PC-3 (cell line): ENCODE results near the gene LATS1. TPM values are rescaled to one million over a fixed set of nuclear protein-coding genes. Genes with fewer than 3 reads are reported as not detected.

Experiments used
- ATAC-seq: fragments of 200-7000 bp; cut with Tn5 transposase; 2 replicates; pipeline ENCODE4 v1.9.1; 2020; ENCODE audit warnings: mild to moderate bottlenecking, moderate library complexity
- BruUV-seq: library from RNA; stranded (reverse); fragments of 400-500 nt; replicated peaks from 2 replicates; lab custom pipeline; 2021; lab: Mats Ljungman, UMichigan
- CTCF ChIA-PET: fragments of 300-600 bp; sonication (Branson Sonifier 250); formaldehyde crosslinking; loops from one replicate; lab custom pipeline; 2022; ENCODE audit warnings: antibody characterized with exemption; lab: Charles Lee
- POLR2A ChIA-PET: fragments of 300-600 bp; sonication (Branson Sonifier 250); formaldehyde crosslinking; loops from one replicate; lab custom pipeline; 2022; ENCODE audit warnings: antibody characterized with exemption; ENCODE audit not compliant: unreplicated experiment; lab: Charles Lee
- DNase-seq: peaks from one replicate; pipeline ENCODE4 v3.0.0-alpha.2; 2015
- H2AFZ ChIP-seq: fragments of 300-600 bp; sonication (generic); 2 replicates; pipeline ENCODE4 v1.6.0; 2016; ENCODE audit warnings: antibody characterized with exemption, low read length
- H3F3A ChIP-seq: fragments of 300-600 bp; sonication (generic); one replicate; pipeline ENCODE4 v1.6.0; 2017; ENCODE audit warnings: antibody characterized with exemption, low read length, control low read depth, mild to moderate bottlenecking; ENCODE audit not compliant: unreplicated experiment
- H3K27ac ChIP-seq: fragments of 300-600 bp; sonication (generic); 2 replicates; pipeline ENCODE4 v1.5.1; 2016; ENCODE audit warnings: mild to moderate bottlenecking, low read length
- H3K27me3 ChIP-seq: fragments of 300-600 bp; sonication (generic); 2 replicates; pipeline ENCODE4 v1.6.1; 2016; ENCODE audit warnings: low read length, mixed read lengths
- H3K36me3 ChIP-seq: fragments of 300-600 bp; sonication (generic); 2 replicates; pipeline ENCODE4 v1.6.1; 2016; ENCODE audit warnings: low read depth, mixed run types, low read length, mixed read lengths
- H3K4me1 ChIP-seq: fragments of 300-600 bp; sonication (generic); 2 replicates; pipeline ENCODE4 v1.5.1; 2016; ENCODE audit warnings: low read length; ENCODE audit not compliant: insufficient read depth
- H3K4me2 ChIP-seq: fragments of 300-600 bp; sonication (generic); 2 replicates; pipeline ENCODE4 v1.6.0; 2016; ENCODE audit warnings: low read length
- H3K4me3 ChIP-seq: fragments of 300-600 bp; sonication (generic); 2 replicates; pipeline ENCODE4 v1.5.1; 2016; ENCODE audit warnings: mild to moderate bottlenecking, low read length, mixed read lengths
- H3K79me2 ChIP-seq: fragments of 300-600 bp; sonication (generic); 2 replicates; pipeline ENCODE4 v1.6.1; 2017; ENCODE audit warnings: low read length, mixed read lengths
- H3K9ac ChIP-seq: fragments of 300-600 bp; sonication (generic); 2 replicates; pipeline ENCODE4 v1.6.0; 2016; ENCODE audit warnings: mild to moderate bottlenecking, low read length
- H3K9me2 ChIP-seq: fragments of 300-600 bp; sonication (generic); replicated peaks from 2 replicates; pipeline ENCODE4 v1.6.1; 2016; ENCODE audit warnings: mixed run types, low read length, mixed read lengths
- H3K9me3 ChIP-seq: fragments of 300-600 bp; sonication (generic); 2 replicates; pipeline ENCODE4 v1.6.1; 2016; ENCODE audit warnings: low read length, mixed read lengths
- H4K20me1 ChIP-seq: fragments of 300-600 bp; sonication (generic); 2 replicates; pipeline ENCODE4 v1.6.1; 2016; ENCODE audit warnings: low read length, mixed read lengths
- CTCF ChIP-seq: fragments of 300-600 bp; sonication (generic); conservative IDR thresholded peaks from 2 replicates; pipeline ENCODE4 v1.5.1; 2017; ENCODE audit warnings: antibody characterized with exemption, low read depth, mild to moderate bottlenecking, low read length
- EZH2 ChIP-seq: fragments of 300-600 bp; sonication (generic); IDR thresholded peaks from one replicate; pipeline ENCODE4 v1.6.1; 2017; ENCODE audit warnings: antibody characterized with exemption, mild to moderate bottlenecking, low read length; ENCODE audit not compliant: unreplicated experiment
- EZH2phosphoT487 ChIP-seq: fragments of 300-600 bp; sonication (generic); IDR thresholded peaks from 2 replicates; pipeline ENCODE4 v1.6.1; 2018; ENCODE audit warnings: mild to moderate bottlenecking, antibody characterized with exemption, low read length, borderline replicate concordance
- intact Hi-C: fragments of 100-400 bp; cut with micrococcal nuclease; formaldehyde crosslinking; loops from 2 replicates; pipeline ENCODE4 v1.9.0; 2023
- total RNA-seq: library from RNA; depleted of rRNA; stranded (reverse); fragments of >200 nt; gene quantifications from 2 replicates; pipeline ENCODE4 v1.2.3, GENCODE V29; 2014

The LATS1 gene
- total RNA-seq, 1 experiment from 2014 or later: 9.7 TPM

GRCh38 chr6:149723771-149724417, 6.0 kb upstream of the LATS1 start:
- ATAC-seq (peak; percentile 98), DNase-seq (peak; percentile 76)
- BruUV-seq: no TSS peak
- intact Hi-C loops: loop anchor here (5.0 to 10.0 kb wide), 3 partner anchors 101 to 291 kb away; no protein-coding TSS in a partner anchor
- Histone ChIP-seq H3K27ac (no peak overlapping the region), H2AFZ (no peak overlapping the region), H3K4me1 (no peaks in the 10 kb centered on the region), H3K4me2 (no peak overlapping the region), H4K20me1 (no peaks in the 10 kb centered on the region), H3K36me3 (peaks cover 9% of the 10 kb centered on the region; the same call in 1 of the 2 replicates), H3K4me3 (no peak overlapping the region), H3K9me2 (no peaks in the 10 kb centered on the region), H3K27me3 (no peaks in the 10 kb centered on the region), H3F3A (no peaks in the 10 kb centered on the region), H3K79me2 (no peaks in the 10 kb centered on the region; the same call in 1 of the 2 replicates), H3K9ac (no peak overlapping the region), H3K9me3 (no peaks in the 10 kb centered on the region)
- ChIA-PET CTCF (interaction anchor here (0.7 kb wide), 1 partner anchor 26 kb away, joined by 4 read pairs; the partner anchor contains the start of gene PCMT1), POLR2A (no interaction called here)
- TF ChIP-seq EZH2: no peak
- no peak for TF ChIP-seq EZH2phosphoT487
- TF ChIP-seq CTCF: peak; percentile 84

- no peak overlapping the region for H3K4me2 ChIP-seq
- no peaks in the 10 kb centered on the region for H3K9me2 ChIP-seq
- H3F3A ChIP-seq: no peaks in the 10 kb centered on the region
- no peaks in the 10 kb centered on the region for H3K4me1 ChIP-seq
- intact Hi-C loops: loop anchor here (5.0 to 10.0 kb wide), 3 partner anchors 102 to 292 kb away; no protein-coding TSS in a partner anchor
- H4K20me1 ChIP-seq: no peaks in the 10 kb centered on the region
- peaks cover 6% of the 10 kb centered on the region; the same call in 1 of the 2 replicates for H3K79me2 ChIP-seq
- DNase-seq: no peak
- ChIA-PET CTCF (interaction anchor here (0.7 kb wide), 1 partner anchor 27 kb away, joined by 4 read pairs; the partner anchor contains the start of gene PCMT1), POLR2A (no interaction called here)
- no TSS peak for BruUV-seq
- H3K27me3 ChIP-seq: no peaks in the 10 kb centered on the region
- H2AFZ ChIP-seq: no peak overlapping the region
- H3K9me3 ChIP-seq: no peaks in the 10 kb centered on the region
- no peak for TF ChIP-seq EZH2
- no peak for TF ChIP-seq EZH2phosphoT487
- TF ChIP-seq CTCF: no peak
- H3K36me3 ChIP-seq: peaks cover 9% of the 10 kb centered on the region; the same call in 1 of the 2 replicates
- ATAC-seq: no peak
- no peak overlapping the region for H3K4me3 ChIP-seq
- no peak overlapping the region for H3K27ac ChIP-seq
- H3K9ac ChIP-seq: no peak overlapping the region
Observed at GRCh38 chr6:149723262-149723661, 5.4 kb upstream of the LATS1 start.

GRCh38 chr6:149719531-149719930, 1.6 kb upstream of the LATS1 start:
- no peaks in the 10 kb centered on the region for H3K9me2 ChIP-seq
- intact Hi-C loops: loop anchor here (5.0 kb wide), 2 partner anchors 72 to 152 kb away; partner anchors contain the start of genes GINM1 and KATNA1
- H3K4me1 ChIP-seq: peaks cover 8% of the 10 kb centered on the region
- H3K4me2 ChIP-seq: no peak overlapping the region
- no peak overlapping the region for H3K9ac ChIP-seq
- H3K79me2 ChIP-seq: peaks cover 42% of the 10 kb centered on the region
- peaks cover 10% of the 10 kb centered on the region; the same call in 1 of the 2 replicates for H4K20me1 ChIP-seq
- ChIA-PET CTCF (no interaction called here), POLR2A (no interaction called here)
- H3K4me3 ChIP-seq: no peak overlapping the region
- no peak overlapping the region for H3K27ac ChIP-seq
- no peaks in the 10 kb centered on the region for H3K9me3 ChIP-seq
- no peak for DNase-seq
- BruUV-seq: no TSS peak
- H3K36me3 ChIP-seq: 0 out of 2 replicates have a peak, but pooled peaks cover 3% of the 10 kb centered on the region
- H2AFZ ChIP-seq: no peak overlapping the region
- no peaks in the 10 kb centered on the region for H3K27me3 ChIP-seq
- ATAC-seq: no peak
- H3F3A ChIP-seq: no peaks in the 10 kb centered on the region
- TF ChIP-seq EZH2phosphoT487 (no peak), EZH2 (no peak)
